ENCODE data around the gene UBAP2.
"Not testable (repeated sequence)": the region's sequence is repeated elsewhere in the genome, so short reads cannot be mapped to it uniquely, and the experiment has no call there.

UBAP2 gene

GRCh38 chr9:33972698-33973097 is 76.0 kb downstream of the UBAP2 start:
- Histone ChIP-seq H3K9me3 (ENCODE audit: low read depth, low read length) (no peaks in the 10 kb centered on the region), H3K27ac (no peak overlapping the region), H3K4me3 (no peak overlapping the region), H3K9ac (ENCODE audit: insufficient read length) (no peak overlapping the region), H3K36me3 (ENCODE audit: insufficient read depth, low read length) (peaks cover 52% of the 10 kb centered on the region)
- TF ChIP-seq EZH2 (IDR thresholded peaks at IDR 0.05) = no peak
- TF ChIP-seq POLR2AphosphoS5 (IDR thresholded peaks at IDR 0.05; ENCODE audit: borderline replicate concordance, low read depth, low read length) = no peak
- TF ChIP-seq FOXP2 (optimal IDR thresholded peaks at IDR 0.05; ENCODE audit: control extremely low read depth, extremely low read length, insufficient read depth) = no peak
- DNase-seq (ENCODE audit: low read depth, low spot score) = no peak

- TF ChIP-seq EZH2 (IDR thresholded peaks at IDR 0.05) = no peak
- TF ChIP-seq FOXP2 (optimal IDR thresholded peaks at IDR 0.05; ENCODE audit: control extremely low read depth, extremely low read length, insufficient read depth) = no peak
- no peak for TF ChIP-seq POLR2AphosphoS5 (IDR thresholded peaks at IDR 0.05; ENCODE audit: borderline replicate concordance, low read depth, low read length)
- Histone ChIP-seq H3K4me3 (no peak overlapping the region), H3K36me3 (ENCODE audit: insufficient read depth, low read length) (peaks cover 52% of the 10 kb centered on the region), H3K9me3 (ENCODE audit: low read depth, low read length) (no peaks in the 10 kb centered on the region), H3K9ac (ENCODE audit: insufficient read length) (no peak overlapping the region), H3K27ac (no peak overlapping the region)
- DNase-seq (ENCODE audit: low read depth, low spot score) = no peak
These were observed 84.5 kb downstream of the UBAP2 start for GRCh38 chr9:33964086-33964768.

DNA sequence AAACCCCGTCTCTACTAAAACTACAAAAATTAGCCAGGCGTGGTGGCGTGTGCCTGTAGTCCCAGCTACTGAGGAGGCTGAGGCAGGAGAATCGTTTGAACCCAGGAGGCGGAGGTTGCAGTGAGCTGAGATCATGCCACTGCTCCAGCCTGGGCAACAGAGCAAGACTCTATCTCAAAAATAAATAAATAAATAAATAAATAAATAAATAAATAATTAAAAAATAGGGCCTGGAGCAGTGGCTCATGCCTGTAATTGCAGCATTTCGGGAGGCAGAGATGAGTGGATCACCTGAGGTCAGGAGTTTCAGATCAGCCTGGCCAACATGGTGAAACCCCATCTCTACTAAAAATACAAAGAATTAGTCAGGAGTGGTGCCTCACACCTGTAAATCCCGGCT is 86.2 kb downstream of the UBAP2 start:
- H3K9ac ChIP-seq (ENCODE audit: insufficient read length); H3K9me3 ChIP-seq (ENCODE audit: low read depth, low read length); H3K27ac ChIP-seq; H3K4me3 ChIP-seq; DNase-seq (ENCODE audit: low read depth, low spot score): not testable (repeated sequence)
- H3K36me3 ChIP-seq (ENCODE audit: insufficient read depth, low read length) = peaks cover 59% of the 10 kb centered on the region

DNA sequence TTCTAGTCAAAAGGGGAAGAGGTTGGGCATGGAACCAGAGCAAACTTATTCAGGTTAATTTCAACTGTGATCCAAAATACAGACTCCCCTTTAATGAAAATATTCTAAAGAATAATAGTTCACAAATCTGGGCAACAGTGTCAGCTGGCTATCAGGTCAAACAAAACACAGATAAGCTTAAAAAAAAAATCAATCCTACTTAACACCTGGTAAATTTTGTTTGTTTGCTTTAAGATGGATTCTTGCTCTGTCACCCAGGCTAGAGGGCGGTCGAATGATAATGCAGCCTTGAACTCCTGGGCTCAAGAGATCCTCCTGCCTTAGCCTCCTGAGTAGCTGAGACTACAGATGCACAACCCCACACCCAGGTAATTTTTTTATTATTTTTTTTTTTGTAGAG is 89.0 kb downstream of the UBAP2 start:
- peaks cover 68% of the 10 kb centered on the region for H3K36me3 ChIP-seq (ENCODE audit: insufficient read depth, low read length)
- H3K9ac ChIP-seq (ENCODE audit: insufficient read length) = no peak overlapping the region
- TF ChIP-seq EZH2 (IDR thresholded peaks at IDR 0.05) (no peak), POLR2AphosphoS5 (IDR thresholded peaks at IDR 0.05; ENCODE audit: borderline replicate concordance, low read depth, low read length) (no peak), FOXP2 (optimal IDR thresholded peaks at IDR 0.05; ENCODE audit: control extremely low read depth, extremely low read length, insufficient read depth) (no peak)
- no peak overlapping the region for H3K4me3 ChIP-seq
- no peak overlapping the region for H3K27ac ChIP-seq
- H3K9me3 ChIP-seq (ENCODE audit: low read depth, low read length) = no peaks in the 10 kb centered on the region
- DNase-seq (ENCODE audit: low read depth, low spot score) = no peak

DNA sequence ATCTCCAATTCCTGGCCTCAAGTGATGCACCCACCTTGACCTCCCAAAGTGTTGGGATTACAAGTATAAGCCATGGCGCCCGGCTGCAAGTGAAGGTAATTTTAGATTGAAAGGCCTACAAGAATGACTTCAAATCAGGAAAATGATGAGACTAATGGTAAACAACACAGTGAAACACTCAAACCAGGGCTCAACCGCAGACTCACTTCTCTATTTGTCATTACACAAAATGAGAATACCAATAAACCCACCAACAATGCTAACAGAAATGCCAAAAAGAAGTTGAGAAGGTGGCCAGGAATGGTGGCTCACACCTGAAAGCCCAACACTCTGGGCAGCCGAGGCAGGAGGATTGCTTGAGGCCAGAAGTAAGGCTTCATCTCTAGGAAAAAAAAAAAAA is 92.1 kb downstream of the UBAP2 start:
- Histone ChIP-seq H3K4me3 (no peak overlapping the region), H3K9me3 (ENCODE audit: low read depth, low read length) (no peaks in the 10 kb centered on the region), H3K36me3 (ENCODE audit: insufficient read depth, low read length) (peaks cover 85% of the 10 kb centered on the region), H3K27ac (no peak overlapping the region), H3K9ac (ENCODE audit: insufficient read length) (no peak overlapping the region)
- TF ChIP-seq EZH2 (IDR thresholded peaks at IDR 0.05) (no peak), POLR2AphosphoS5 (IDR thresholded peaks at IDR 0.05; ENCODE audit: borderline replicate concordance, low read depth, low read length) (no peak), FOXP2 (optimal IDR thresholded peaks at IDR 0.05; ENCODE audit: control extremely low read depth, extremely low read length, insufficient read depth) (no peak)
- DNase-seq (ENCODE audit: low read depth, low spot score) = no peak

- TF ChIP-seq FOXP2 (optimal IDR thresholded peaks at IDR 0.05; ENCODE audit: control extremely low read depth, extremely low read length, insufficient read depth) (no peak), POLR2AphosphoS5 (IDR thresholded peaks at IDR 0.05; ENCODE audit: borderline replicate concordance, low read depth, low read length) (no peak), EZH2 (IDR thresholded peaks at IDR 0.05) (no peak)
- Histone ChIP-seq H3K4me3 (no peak overlapping the region), H3K27ac (no peak overlapping the region), H3K36me3 (ENCODE audit: insufficient read depth, low read length) (peaks cover 75% of the 10 kb centered on the region), H3K9ac (ENCODE audit: insufficient read length) (no peak overlapping the region), H3K9me3 (ENCODE audit: low read depth, low read length) (no peaks in the 10 kb centered on the region)
- no peak for DNase-seq (ENCODE audit: low read depth, low spot score)
These were observed 96.6 kb downstream of the UBAP2 start for GRCh38 chr9:33952066-33952465.

GRCh38 chr9:33950371-33950770 is 98.3 kb downstream of the UBAP2 start:
- no peaks in the 10 kb centered on the region for H3K9me3 ChIP-seq (ENCODE audit: low read depth, low read length)
- no peak overlapping the region for H3K9ac ChIP-seq (ENCODE audit: insufficient read length)
- DNase-seq (ENCODE audit: low read depth, low spot score) = no peak
- H3K4me3 ChIP-seq = no peak overlapping the region
- TF ChIP-seq FOXP2 (optimal IDR thresholded peaks at IDR 0.05; ENCODE audit: control extremely low read depth, extremely low read length, insufficient read depth) = no peak
- TF ChIP-seq POLR2AphosphoS5 (IDR thresholded peaks at IDR 0.05; ENCODE audit: borderline replicate concordance, low read depth, low read length) = no peak
- TF ChIP-seq EZH2 (IDR thresholded peaks at IDR 0.05) = no peak
- H3K36me3 ChIP-seq (ENCODE audit: insufficient read depth, low read length) = peaks cover 73% of the 10 kb centered on the region
- H3K27ac ChIP-seq = no peak overlapping the region

DNA sequence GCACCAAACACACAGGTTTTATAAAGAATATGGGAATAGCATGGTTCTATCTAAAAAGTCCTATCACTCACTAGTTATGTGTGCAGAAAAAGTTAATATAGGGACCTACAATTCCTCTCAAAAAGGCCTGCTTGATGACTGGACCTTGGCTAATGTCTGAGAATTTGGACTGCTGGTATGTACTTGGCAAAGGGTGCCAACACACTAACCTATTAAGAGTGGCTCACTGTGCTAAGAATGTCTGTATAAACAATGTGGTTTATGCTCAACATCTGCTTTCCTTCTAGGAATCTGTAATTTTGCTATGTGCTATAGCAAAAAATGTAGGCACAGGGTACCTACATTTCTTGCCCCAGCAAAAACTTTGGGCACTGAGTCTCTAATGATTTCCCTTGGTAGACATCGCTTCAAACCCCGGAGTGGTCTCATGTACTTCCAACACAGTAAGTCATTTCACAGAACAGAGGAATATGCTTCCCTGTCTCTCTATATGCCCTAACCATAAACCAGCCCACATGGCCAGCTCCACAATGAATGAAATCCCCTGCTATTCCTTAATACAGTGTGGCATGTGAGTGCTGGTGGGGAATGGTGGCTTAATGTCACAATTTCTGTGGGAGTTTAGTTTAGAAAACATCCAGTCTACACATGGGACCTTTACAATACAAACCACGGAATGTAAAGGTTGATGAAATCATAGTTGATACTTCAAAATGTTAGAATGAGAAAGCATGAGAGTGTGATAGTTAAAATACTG is 101.7 kb downstream of the UBAP2 start:
- Histone ChIP-seq H3K9me3 (ENCODE audit: low read depth, low read length) (no peaks in the 10 kb centered on the region), H3K4me3 (no peak overlapping the region), H3K9ac (ENCODE audit: insufficient read length) (no peak overlapping the region), H3K27ac (no peak overlapping the region), H3K36me3 (ENCODE audit: insufficient read depth, low read length) (peaks cover 74% of the 10 kb centered on the region)
- TF ChIP-seq EZH2 (IDR thresholded peaks at IDR 0.05) (no peak), POLR2AphosphoS5 (IDR thresholded peaks at IDR 0.05; ENCODE audit: borderline replicate concordance, low read depth, low read length) (no peak), FOXP2 (optimal IDR thresholded peaks at IDR 0.05; ENCODE audit: control extremely low read depth, extremely low read length, insufficient read depth) (no peak)
- no peak for DNase-seq (ENCODE audit: low read depth, low spot score)
